ENCODE measurements around the gene FAM228B. TPM values are rescaled to one million over a fixed set of nuclear protein-coding genes. Genes with fewer than 3 reads are reported as not detected.

FAM228B gene
- total RNA-seq, 1 donor from 2014 or later: 38.0 TPM

- no peak for DNase-seq (ENCODE audit: low spot score in 2 of 2, unreplicated experiment in 2 of 2)
- H3K36me3 Mint-ChIP-seq: no peaks in the 10 kb centered on the region
- no peak overlapping the region for H3K4me3 Mint-ChIP-seq
- peaks cover 1% of the 10 kb centered on the region for H3K9me3 Mint-ChIP-seq
- H3K27ac Mint-ChIP-seq: no peak overlapping the region
- TF ChIP-seq CTCF (IDR thresholded peaks at IDR 0.05; ENCODE audit: unreplicated experiment): no peak
- H3K27me3 Mint-ChIP-seq (ENCODE audit: low read depth): no peaks in the 10 kb centered on the region
- no peaks in the 10 kb centered on the region for H3K4me1 Mint-ChIP-seq
These were observed 58.6 kb downstream of the FAM228B start for GRCh38 chr2:24181849-24182248.

GRCh38 chr2:24182507-24182906 lies 59.2 kb downstream of the FAM228B start:
- H3K27me3 Mint-ChIP-seq (ENCODE audit: low read depth): no peaks in the 10 kb centered on the region
- no peak for TF ChIP-seq CTCF (IDR thresholded peaks at IDR 0.05; ENCODE audit: unreplicated experiment)
- no peak for DNase-seq (ENCODE audit: low spot score in 2 of 2, unreplicated experiment in 2 of 2)
- H3K4me1 Mint-ChIP-seq: no peaks in the 10 kb centered on the region
- no peak overlapping the region for H3K27ac Mint-ChIP-seq
- peaks cover 6% of the 10 kb centered on the region for H3K36me3 Mint-ChIP-seq
- H3K9me3 Mint-ChIP-seq: peaks cover 8% of the 10 kb centered on the region
- H3K4me3 Mint-ChIP-seq: no peak overlapping the region

- H3K27me3 Mint-ChIP-seq (ENCODE audit: low read depth): no peaks in the 10 kb centered on the region
- peaks cover 13% of the 10 kb centered on the region for H3K9me3 Mint-ChIP-seq
- H3K4me1 Mint-ChIP-seq: no peaks in the 10 kb centered on the region
- H3K4me3 Mint-ChIP-seq: no peak overlapping the region
- no peak for DNase-seq (ENCODE audit: low spot score in 2 of 2, unreplicated experiment in 2 of 2)
- H3K36me3 Mint-ChIP-seq: peaks cover 11% of the 10 kb centered on the region
- no peak overlapping the region for H3K27ac Mint-ChIP-seq
- TF ChIP-seq CTCF (IDR thresholded peaks at IDR 0.05; ENCODE audit: unreplicated experiment): no peak
These were observed 60.2 kb downstream of the FAM228B start for GRCh38 chr2:24183366-24184069.

- H3K27ac Mint-ChIP-seq: no peak overlapping the region
- no peak overlapping the region for H3K4me3 Mint-ChIP-seq
- DNase-seq (ENCODE audit: low spot score in 2 of 2, unreplicated experiment in 2 of 2): no peak
- H3K4me1 Mint-ChIP-seq: no peaks in the 10 kb centered on the region
- peaks cover 11% of the 10 kb centered on the region for H3K36me3 Mint-ChIP-seq
- H3K9me3 Mint-ChIP-seq: peaks cover 17% of the 10 kb centered on the region
- TF ChIP-seq CTCF (IDR thresholded peaks at IDR 0.05; ENCODE audit: unreplicated experiment): no peak
- no peaks in the 10 kb centered on the region for H3K27me3 Mint-ChIP-seq (ENCODE audit: low read depth)
These were observed 66.3 kb downstream of the FAM228B start for GRCh38 chr2:24189551-24189950.

GRCh38 chr2:24190503-24190902 lies 67.2 kb downstream of the FAM228B start:
- Mint-ChIP-seq H3K9me3 (peaks cover 17% of the 10 kb centered on the region), H3K36me3 (peaks cover 11% of the 10 kb centered on the region), H3K27ac (no peak overlapping the region), H3K4me1 (no peaks in the 10 kb centered on the region), H3K27me3 (ENCODE audit: low read depth) (no peaks in the 10 kb centered on the region), H3K4me3 (no peak overlapping the region)
- no peak for TF ChIP-seq CTCF (IDR thresholded peaks at IDR 0.05; ENCODE audit: unreplicated experiment)
- no peak for DNase-seq (ENCODE audit: low spot score in 2 of 2, unreplicated experiment in 2 of 2)

Data from mesothelial cell of epicardium (in vitro differentiated cells).